AG20443 (cell line): ENCODE results near the gene ZSWIM8.
"Not testable (repeated sequence)": the region's sequence is repeated elsewhere in the genome, so short reads cannot be mapped to it uniquely, and the experiment has no call there.

Source experiments
- DNase-seq: peaks from one replicate; pipeline ENCODE4 v3.0.0; 2012; ENCODE audit warnings: low spot score, mixed read lengths

The ZSWIM8 gene

DNA sequence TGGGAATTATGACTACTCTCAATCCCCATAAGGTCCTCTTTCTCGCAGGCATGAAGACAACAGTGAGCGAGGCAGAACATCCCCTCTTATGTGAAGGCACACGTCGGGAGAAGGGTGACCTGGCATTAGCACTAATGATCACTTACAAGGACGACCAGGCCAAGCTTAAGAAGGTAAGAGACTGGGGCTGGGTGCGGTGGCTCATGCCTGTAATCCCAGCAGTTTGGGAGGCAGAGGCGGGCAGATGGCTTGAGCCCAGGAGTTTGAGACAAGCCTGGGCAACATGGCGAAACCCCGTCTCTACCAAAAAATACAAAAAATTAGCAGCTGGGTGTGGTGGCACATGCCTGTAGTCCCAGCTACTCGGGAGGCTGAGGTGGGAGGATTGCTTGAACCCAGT is 10.1 kb downstream of the ZSWIM8 start:
- not testable (repeated sequence) for DNase-seq

DNA sequence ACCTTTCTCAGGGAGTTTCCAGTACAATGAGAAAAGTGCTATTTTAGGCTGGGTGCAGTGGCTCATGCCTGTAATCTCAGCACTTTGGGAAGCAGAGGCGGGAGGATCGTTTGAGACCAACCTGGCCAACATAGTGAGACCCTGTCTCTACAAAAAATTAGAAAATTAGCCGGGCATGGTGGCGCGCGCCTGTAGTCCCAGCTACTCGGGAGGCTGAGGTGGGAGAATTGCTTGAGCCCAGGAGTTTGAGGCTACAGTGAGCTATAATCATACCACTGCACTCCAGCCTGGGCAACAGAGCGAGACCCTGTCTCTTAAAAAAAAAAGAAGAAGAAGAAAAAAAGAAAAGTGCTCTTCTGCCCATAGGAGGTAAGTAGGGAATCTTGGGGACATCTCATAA is 10.6 kb downstream of the ZSWIM8 start:
- DNase-seq: not testable (repeated sequence)

DNA sequence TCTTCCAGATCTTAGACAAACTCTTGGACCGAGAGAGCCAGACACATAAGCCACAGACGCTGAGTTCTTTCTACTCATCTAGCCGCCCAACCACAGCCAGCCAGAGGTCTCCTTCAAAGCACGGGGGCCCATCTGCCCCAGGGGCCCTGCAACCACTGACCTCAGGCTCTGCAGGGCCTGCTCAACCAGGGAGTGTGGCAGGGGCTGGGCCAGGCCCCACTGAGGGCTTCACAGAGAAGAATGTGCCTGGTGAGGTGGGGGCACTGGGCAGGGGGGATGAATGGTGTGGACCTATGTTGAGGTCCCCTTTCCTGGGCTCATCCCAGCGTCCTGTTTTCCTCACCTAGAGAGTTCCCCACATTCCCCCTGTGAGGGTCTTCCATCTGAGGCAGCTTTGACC is 11.4 kb downstream of the ZSWIM8 start:
- DNase-seq: no peak

DNA sequence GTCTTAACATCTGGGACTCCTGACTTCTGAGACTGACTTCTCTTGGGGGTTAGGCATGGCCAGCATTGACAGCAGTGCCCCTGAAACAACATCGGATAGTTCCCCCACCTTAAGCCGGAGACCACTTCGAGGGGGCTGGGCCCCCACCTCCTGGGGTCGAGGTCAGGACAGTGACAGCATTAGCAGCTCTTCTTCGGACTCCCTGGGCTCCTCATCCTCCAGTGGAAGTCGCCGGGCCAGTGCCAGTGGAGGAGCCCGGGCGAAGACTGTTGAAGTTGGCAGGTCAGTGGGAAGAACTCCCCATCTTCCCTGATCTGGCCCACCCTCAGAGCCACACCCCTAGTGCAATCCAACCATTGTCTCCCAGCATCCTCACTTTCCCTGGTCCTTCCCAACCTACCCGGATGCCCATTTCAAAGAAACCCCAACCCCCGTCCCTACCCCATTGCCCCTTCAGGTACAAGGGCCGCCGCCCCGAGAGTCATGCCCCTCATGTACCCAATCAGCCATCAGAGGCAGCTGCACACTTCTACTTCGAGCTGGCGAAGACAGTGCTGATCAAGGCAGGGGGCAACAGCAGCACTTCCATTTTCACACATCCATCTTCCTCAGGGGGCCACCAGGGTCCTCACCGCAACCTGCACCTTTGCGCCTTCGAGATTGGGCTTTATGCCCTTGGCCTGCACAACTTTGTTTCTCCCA is 12.1 kb downstream of the ZSWIM8 start:
- DNase-seq: no peak

DNA sequence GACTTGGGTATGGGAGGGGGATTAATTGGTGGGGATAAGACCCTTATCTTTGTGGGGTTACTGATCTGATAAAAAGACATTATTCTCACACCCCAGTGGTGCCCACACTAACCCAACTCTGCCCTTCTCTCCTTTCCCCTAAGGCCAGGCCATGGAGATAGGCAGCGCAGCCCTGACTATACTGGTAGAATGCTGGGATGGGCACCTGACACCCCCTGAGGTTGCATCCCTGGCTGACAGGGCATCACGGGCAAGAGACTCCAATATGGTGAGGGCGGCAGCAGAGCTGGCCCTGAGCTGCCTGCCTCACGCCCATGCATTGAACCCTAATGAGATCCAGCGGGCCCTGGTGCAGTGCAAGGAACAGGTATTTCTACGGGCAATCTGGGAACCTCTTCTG is 12.7 kb downstream of the ZSWIM8 start:
- no peak for DNase-seq

DNA sequence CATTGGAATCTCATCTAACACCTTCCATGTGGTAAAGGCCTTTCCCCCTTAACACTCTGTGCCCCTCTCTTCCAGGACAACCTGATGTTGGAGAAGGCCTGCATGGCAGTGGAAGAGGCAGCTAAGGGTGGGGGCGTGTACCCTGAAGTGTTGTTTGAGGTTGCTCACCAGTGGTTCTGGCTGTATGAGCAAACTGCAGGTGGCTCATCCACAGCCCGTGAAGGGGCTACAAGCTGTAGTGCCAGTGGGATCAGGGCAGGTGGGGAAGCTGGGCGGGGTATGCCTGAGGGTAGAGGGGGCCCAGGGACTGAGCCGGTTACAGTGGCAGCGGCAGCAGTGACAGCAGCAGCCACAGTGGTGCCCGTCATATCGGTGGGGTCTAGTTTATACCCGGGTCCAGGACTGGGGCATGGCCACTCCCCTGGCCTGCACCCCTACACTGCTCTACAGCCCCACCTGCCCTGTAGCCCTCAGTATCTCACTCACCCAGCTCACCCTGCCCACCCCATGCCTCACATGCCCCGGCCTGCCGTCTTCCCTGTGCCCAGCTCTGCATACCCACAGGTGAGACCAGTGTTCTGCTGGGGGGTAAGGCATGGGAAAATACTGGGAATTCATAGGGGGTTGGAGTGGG is 13.6 kb downstream of the ZSWIM8 start:
- DNase-seq: no peak

DNA sequence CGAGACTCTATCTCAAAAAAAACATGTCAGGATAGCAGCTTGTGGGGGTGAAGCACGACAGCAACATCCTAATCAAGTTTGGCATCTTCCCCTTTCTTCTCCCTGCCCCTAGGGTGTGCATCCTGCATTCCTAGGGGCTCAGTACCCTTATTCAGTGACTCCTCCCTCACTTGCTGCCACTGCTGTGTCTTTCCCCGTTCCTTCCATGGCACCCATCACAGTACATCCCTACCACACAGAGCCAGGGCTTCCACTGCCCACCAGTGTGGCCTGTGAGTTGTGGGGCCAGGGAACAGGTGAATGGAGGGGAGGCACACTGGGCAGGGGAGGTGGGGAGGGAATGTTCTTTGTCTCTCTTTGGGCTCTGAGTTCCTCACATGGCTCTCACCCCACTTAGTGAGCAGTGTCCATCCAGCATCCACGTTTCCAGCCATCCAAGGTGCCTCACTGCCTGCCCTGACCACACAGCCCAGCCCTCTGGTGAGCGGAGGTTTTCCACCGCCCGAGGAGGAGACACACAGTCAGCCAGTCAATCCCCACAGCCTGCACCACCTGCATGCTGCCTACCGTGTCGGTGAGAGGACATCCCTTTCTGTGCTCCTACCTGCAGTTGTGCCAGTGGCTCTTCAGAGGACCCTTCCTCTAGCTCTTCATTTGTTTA is 14.6 kb downstream of the ZSWIM8 start:
- no peak for DNase-seq

DNA sequence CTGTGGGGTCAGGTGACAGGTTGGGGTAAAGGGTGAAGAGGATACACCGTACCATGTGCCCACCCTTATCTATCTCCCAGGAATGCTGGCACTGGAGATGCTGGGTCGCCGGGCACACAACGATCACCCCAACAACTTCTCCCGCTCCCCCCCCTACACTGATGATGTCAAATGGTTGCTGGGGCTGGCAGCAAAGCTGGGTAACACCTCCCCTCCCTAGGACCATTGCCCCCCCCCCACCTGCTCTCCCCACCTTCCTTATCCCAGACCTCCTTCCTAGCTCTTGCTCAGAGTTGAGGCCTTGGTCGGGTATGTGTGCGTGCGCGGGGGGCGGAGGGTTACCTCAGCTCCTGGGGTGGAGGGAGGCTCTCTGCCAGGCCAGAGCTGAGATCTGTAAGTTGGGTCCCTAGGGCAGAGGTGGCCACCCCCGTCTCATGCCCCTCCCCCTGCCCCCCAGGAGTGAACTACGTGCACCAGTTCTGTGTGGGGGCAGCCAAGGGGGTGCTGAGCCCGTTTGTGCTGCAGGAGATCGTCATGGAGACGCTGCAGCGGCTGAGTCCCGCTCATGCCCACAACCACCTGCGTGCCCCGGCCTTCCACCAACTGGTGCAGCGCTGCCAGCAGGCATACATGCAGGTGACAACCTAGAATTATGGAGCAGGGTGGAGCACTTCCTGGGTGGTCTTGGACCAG is 15.3 kb downstream of the ZSWIM8 start:
- no peak for DNase-seq

DNA sequence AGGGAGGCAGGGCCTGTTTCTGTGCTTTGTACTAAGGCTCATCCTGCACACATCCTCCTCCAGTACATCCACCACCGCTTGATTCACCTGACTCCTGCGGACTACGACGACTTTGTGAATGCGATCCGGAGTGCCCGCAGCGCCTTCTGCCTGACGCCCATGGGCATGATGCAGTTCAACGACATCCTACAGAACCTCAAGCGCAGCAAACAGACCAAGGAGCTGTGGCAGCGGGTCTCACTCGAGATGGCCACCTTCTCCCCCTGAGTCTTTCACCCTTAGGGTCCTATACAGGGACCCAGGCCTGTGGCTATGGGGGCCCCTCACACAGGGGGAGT is 15.8 kb downstream of the ZSWIM8 start:
- no peak for DNase-seq

DNA sequence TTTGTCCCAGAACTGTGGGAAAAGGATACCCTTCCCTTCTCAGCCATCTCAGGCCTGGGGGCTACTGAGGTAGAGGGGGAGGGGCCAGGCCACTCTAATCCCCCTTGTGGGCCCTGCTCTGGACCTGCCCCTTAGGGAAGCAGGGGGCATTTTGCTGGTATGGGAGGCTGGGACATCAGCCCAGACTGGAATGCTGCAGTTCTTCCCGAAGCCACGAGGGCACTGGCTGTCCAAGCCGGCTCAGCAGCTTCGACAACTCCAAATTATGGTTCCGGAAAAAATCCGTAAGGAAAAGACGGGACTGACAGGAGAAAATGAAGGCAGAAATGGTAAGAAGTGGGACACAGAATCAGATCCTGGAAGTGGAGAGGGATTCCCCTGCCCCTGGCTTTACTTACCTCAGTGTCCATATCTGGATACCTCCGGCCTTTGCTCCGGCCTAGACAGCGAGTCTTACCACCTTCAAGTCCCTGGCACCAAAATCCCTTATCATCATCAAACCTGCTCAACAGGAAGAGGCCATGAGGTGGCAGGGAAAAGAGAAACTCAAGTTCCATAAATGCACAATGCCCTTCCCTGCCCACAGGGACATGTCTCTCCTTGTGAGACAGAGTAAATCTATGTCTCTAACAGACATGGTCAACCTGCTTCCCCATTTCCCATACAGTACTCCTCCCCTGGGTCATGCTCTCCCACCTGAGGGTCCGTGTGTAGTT is 17.0 kb downstream of the ZSWIM8 start:
- no peak for DNase-seq

DNA sequence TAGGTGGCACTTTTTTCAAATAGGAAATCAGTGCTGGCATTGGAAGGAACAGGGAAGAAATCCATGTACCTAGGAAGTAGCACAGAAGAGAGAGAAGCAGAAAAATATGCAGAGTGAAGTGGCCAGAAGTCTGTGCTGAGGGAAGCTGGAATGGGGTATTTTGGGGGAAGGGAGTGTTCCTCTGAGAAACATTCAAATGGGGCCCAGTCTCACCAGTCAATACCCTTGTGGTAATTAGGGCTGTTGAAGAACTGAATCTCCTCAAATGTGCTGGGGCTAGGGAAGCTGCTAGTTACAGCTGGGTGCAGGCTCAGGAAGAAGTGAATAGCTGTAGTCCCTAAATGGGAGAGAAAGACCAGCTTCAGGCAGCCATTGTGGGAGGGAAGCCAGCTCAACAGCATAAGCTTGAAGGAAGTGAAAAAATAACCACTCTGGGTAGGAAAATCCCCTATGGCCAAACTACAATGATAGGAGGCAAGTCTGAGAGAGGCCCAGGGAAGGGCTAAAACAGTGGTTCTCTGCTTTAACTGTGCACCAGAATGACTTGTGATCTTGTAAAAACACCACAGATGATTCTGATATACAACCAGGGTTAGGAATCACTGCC is 18.4 kb downstream of the ZSWIM8 start:
- no peak for DNase-seq

DNA sequence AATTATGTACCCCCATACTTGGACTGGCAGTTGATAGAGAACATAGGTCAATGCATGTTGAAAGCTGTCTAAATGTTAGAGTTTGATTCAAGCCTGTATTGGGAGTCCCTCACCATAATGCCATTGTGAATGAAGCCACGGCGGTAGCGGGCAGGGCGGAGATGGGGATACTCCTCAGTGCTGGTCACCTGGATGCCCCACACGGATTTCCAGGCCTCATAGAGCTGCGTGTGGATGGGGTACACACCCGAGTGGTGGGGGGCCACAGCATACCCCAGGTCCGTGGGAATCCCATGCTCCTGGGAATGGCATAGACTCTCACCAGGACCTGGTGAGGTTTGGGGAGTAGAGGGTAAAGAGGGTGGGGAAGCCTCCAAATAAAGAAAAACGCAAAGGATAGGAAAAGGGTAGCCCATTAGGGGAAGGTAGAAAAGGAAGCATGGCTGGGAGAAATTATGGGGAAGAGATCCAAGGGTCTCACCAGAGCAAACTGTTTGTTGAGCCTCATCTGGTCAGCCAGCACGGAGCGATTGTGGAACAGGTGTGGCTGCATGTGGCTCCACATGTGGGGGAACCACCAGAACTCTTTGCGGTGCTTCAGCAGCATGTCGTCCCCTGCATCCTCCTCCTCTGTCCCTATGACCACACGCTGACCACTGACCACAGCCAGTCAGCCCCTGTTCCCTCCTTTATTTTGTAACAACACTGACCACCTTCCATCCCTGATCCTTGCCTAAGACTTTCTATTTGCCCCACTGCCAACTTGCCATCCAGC is 21.0 kb downstream of the ZSWIM8 start:
- DNase-seq: no peak

DNA sequence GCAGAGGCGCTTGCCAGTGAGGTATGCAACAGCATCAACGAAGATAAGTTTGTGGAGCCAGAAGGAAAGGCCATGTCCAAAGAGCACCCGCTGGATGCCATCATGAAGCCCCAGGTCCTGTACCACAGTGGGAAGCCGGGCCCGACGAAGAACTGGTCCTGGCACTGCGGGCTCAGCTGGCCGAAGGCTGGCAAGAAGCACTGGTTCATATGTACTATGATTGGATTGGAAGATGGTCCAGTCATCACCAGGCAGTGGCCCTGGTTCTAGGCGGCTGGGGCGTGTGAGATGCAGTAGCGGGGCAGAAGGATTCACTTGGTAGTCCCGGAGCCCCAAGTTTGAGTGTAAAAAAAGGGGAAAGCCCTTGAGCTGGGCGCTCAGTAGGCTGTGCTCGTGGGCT is 22.1 kb downstream of the ZSWIM8 start:
- DNase-seq: no peak

DNA sequence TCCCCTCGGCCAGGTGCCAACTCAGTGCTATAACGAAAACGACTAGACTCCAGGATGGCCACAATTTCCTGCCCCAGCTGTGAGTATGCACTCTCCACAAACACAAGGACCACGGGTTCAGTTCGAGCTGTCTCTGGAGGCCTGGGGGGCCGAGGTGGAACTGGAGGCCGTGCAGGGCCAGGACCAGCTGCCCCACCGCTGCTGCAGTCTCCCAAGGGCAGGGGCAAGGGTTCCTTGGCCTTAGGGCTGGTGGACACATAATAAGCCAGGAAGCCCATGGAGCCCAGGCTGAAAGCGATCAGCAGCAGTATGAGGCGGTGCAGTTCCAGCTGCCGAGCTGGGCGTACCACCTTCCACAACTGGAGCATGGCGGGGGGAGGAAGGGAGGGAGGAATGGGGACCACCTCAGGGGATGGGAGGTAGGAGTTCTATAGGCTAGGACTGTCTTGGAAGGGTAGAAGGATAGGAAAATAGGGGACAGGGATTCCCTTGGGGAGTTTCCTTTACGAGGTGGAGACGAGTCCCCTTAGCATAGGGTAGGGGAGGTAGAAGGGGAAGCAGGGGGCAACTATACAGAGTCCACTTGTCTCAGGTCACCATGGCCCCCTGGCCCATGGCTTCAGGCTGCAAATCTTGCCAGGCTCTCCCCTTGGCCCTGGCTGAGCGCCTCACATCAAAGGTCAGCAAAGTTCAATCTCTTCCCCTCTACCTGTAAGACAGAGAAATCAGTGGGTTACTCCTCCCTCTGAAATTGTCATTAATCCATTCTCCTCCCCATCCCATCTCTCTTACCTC is 22.8 kb downstream of the ZSWIM8 start:
- DNase-seq: no peak

DNA sequence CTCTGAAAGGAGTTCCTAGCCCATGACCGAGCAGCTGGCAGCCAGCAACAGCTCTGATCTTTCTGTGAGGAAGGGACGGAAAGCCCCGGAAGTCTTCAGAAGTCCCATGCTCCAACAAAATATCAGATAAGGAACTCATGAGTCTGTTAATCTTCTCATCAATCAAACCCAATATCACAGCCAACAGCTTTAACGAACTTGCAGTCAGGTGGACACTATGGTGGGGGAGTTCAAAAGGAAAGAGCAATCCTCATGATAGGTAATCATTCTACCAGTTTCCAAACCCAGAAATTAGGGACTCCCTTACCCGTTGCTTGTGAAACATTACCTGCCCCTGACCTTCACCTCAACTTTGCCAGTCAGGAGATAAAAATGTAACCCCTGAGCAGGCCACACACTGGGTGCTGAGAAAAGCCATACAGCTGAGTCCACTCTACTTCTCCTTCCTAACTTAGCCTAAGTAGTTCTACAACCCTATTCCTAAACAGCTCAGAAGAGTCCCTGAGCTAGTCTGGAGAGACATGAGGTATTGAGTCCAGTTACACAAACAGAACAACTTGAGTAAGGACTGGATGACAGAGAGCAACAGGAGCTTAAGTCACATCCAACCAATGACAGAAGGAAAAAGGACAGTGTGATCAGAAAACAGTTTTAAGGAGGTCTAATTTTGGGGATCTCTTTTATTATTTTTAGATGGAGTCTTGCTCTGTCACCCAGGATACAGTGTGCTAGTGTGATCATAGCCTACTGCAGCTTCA is 23.8 kb downstream of the ZSWIM8 start:
- no peak for DNase-seq

DNA sequence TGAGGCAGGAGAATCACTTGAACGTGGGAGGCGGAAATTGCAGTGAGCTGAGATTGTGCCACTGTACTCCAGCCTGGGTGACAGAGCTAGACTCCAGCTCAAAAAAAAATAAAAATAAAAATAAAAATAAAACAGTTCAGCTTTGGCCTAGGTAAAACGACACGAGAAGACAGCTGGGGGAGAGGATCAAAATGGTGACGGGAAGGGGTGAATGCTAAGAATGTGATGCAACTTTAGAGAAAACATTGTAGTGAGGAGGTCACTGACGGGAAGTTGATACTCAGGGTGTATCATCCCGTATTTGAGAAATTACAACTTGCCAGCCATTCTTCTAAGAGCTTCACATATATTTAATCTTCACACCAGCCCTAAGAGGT is 24.9 kb downstream of the ZSWIM8 start:
- no peak for DNase-seq

DNA sequence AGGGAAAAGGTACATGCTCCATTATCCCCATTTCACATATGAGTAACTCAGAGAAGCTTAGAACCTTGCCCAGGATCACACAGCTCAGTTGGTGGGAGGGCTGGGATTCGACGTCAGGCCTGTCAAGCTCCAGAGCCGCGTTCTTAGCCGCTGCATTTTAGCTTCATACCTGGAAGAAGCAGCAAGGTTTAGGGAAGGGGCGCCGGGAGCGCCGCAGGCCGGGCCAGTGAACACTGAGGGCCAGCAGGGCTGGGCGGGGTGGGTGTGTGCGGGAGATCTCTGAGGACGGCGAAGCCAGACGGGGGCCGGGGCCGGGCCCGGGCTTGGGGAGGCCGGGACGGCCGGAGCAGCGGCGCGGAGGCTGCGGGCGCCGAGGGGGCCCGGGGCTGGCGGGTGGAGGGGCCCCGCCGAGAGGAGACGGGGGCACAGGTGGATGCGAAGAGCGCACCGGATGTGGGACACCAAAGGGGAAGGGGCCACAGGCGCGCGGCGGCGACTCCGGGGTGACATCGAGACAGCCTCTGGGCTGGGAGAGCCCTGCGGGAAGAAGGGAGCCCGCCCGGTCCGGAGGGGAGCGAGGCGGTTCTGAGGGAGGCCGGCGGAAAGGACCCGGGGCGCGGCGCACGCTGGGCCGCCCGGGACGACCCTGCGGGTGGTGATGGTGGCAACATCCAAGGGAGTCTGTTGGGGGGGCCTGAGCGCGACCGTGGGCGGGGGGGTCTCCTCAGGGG is 25.5 kb downstream of the ZSWIM8 start:
- peak; percentile 63 for DNase-seq

DNA sequence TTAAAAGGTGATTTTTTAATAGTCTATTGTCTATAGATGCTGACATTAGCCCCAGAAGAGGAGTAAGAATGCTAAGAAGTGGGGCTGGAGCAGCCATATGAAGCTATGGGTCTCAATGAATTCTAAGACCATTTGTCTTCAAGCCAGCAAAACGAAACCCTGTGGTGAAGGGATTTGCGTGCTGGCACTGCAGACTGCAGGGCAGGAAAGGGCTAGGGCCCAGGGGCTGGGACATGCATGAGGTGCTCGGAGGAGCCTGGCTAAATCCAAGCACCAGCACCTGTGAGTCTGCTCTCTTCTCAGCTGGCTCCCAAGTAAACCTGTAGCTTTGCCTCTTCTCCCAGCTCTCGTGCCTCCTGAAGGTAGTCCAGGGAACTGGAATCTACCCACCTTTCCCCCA is 27.3 kb downstream of the ZSWIM8 start:
- DNase-seq: no peak

DNA sequence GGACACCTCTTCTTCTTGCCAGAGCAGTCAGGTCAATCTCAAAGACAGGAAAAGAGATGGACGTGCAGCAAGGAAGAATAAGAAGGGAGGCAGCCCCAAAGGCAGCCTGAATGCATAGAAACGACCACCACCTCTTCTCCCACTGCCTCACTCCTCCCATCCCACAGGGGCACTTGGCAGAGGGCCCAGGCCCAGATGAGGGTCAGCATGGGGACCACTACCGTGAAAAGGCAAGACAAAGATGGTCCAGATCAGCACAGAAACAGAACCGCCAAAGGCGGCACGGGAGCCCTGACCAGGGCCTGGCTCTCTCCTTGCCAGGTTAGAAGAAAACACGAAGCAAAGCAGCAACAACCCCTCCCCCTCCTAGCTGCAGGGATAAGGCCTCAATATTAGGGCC is 27.9 kb downstream of the ZSWIM8 start:
- no peak for DNase-seq
